ENCODE results near the gene TRAPPC2. TPM values are rescaled to one million over a fixed set of nuclear protein-coding genes. Genes with fewer than 3 reads are reported as not detected.

TRAPPC2 gene
- total and polyA plus RNA-seq, 2 of the 13 experiments (the other 11 are each of a cell fraction or from before 2014, with no cell fraction given) = 4.4 to 8.1 TPM

DNA sequence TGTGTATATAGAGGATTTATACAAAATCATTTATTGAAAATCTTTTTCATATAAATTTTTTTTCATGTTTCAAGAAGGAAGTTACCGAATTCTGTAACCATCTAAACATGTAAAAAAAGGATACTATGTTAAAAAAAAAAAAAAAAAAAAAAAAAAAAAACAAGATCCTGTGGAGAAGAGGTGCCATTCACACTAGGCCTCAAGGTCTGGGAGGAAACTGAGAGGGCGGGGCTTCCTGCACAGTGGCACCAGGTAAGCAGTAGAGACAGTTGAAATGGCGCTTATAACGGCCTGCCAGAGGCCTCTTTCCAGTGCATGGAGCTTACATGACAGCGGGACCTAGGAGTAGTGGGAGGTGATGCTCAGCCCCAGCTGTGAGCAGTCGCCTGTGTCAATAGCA is 17.5 kb downstream of the TRAPPC2 start:
- in situ Hi-C loops (cut with HindIII; ENCODE audit: extremely low pct_ligation_motif_present, low pct_unique_long_range_greater_than_20kb) = no loop called here
- Histone ChIP-seq H3K27ac (ENCODE audit: extremely low read length, insufficient read depth, low read length) (no peak overlapping the region), H4K20me1 (ENCODE audit: insufficient read depth, low read length) (no peaks in the 10 kb centered on the region), H3K9me3 (ENCODE audit: low read length) (no peaks in the 10 kb centered on the region), H3K79me2 (ENCODE audit: insufficient read depth, low read length) (no peaks in the 10 kb centered on the region), H3K4me1 (ENCODE audit: insufficient read depth, low read length) (no peaks in the 10 kb centered on the region), H2AFZ (ENCODE audit: low read length) (no peak overlapping the region), H3K36me3 (replicated peaks in 1 of 2; ENCODE audit: control insufficient read depth in 1 of 2, insufficient read depth in 2 of 2, low read length in 2 of 2) (peaks cover 1 to 5% of the 10 kb centered on the region in 2 experiments; a peak in 1 of 5 replicates), H3K27me3 (ENCODE audit: control insufficient read depth in 1 of 2, insufficient read depth in 2 of 2, low read length in 2 of 2) (no peaks in the 10 kb centered on the region), H3K9ac (ENCODE audit: insufficient read depth, low read depth, low read length) (no peak overlapping the region), H3K4me3 (replicated peaks in 1 of 3; ENCODE audit: insufficient read depth in 1 of 3, low read depth in 2 of 3, low read length in 3 of 3) (no peak overlapping the region), H3K4me2 (ENCODE audit: low read depth, low read length) (no peak overlapping the region)
- POLR2A ChIA-PET = no interaction called here
- WGBS (ENCODE audit: low lambda C conversion rate) = over 99% methylated on average over 4 of the region's 6 CpGs
- ATAC-seq (no peak), FAIRE-seq (no peak), DNase-seq (ENCODE audit: low spot score) (no peak)
- intact Hi-C loops (cut with micrococcal nuclease; ENCODE audit: unreplicated experiment) = no loop called here
- BruUV-seq (replicated peaks) = no TSS peak
- CTCF ChIA-PET (ENCODE audit: low intra/inter-chr PET ratio, low total read pairs) = no interaction called here
- TF ChIP-seq, protein P1, sequence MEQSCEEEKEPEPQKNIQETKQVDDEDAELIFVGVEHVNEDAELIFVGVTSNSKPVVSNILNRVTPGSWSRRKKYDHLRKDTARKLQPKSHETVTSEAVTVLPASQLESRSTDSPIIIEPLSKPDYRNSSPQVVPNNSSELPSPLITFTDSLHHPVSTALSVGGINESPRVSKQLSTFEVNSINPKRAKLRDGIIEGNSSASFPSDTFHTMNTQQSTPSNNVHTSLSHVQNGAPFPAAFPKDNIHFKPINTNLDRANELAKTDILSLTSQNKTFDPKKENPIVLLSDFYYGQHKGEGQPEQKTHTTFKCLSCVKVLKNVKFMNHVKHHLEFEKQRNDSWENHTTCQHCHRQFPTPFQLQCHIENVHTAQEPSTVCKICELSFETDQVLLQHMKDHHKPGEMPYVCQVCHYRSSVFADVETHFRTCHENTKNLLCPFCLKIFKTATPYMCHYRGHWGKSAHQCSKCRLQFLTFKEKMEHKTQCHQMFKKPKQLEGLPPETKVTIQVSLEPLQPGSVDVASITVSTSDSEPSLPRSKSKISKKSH (CRISPR knock-in tag; IDR thresholded peaks at IDR 0.05; ENCODE audit: borderline replicate concordance) = no peak
- TF ChIP-seq ETV5 (CRISPR knock-in tag; IDR thresholded peaks at IDR 0.05; ENCODE audit: borderline replicate concordance) (no peak), ZFP1 (CRISPR knock-in tag; IDR thresholded peaks at IDR 0.05) (no peak)
- TF ChIP-seq, protein P2, sequence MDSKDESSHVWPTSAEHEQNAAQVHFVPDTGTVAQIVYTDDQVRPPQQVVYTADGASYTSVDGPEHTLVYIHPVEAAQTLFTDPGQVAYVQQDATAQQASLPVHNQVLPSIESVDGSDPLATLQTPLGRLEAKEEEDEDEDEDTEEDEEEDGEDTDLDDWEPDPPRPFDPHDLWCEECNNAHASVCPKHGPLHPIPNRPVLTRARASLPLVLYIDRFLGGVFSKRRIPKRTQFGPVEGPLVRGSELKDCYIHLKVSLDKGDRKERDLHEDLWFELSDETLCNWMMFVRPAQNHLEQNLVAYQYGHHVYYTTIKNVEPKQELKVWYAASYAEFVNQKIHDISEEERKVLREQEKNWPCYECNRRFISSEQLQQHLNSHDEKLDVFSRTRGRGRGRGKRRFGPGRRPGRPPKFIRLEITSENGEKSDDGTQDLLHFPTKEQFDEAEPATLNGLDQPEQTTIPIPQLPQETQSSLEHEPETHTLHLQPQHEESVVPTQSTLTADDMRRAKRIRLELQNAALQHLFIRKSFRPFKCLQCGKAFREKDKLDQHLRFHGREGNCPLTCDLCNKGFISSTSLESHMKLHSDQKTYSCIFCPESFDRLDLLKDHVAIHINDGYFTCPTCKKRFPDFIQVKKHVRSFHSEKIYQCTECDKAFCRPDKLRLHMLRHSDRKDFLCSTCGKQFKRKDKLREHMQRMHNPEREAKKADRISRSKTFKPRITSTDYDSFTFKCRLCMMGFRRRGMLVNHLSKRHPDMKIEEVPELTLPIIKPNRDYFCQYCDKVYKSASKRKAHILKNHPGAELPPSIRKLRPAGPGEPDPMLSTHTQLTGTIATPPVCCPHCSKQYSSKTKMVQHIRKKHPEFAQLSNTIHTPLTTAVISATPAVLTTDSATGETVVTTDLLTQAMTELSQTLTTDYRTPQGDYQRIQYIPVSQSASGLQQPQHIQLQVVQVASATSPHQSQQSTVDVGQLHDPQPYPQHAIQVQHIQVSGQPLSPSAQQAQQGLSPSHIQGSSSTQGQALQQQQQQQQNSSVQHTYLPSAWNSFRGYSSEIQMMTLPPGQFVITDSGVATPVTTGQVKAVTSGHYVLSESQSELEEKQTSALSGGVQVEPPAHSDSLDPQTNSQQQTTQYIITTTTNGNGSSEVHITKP (CRISPR knock-in tag; IDR thresholded peaks at IDR 0.05; ENCODE audit: low read depth) = no peak
